MM.1S (cell line): ENCODE data around the gene KLHL2.

Source experiments
- DNase-seq: peaks from one replicate; pipeline ENCODE4 v3.0.0-alpha.2; 2015
- H2AFZ ChIP-seq: fragments of 300-600 bp; sonication (generic); 2 replicates; pipeline ENCODE4 v1.6.0; 2016; ENCODE audit warnings: antibody characterized with exemption, low read length
- H3F3A ChIP-seq: fragments of 300-600 bp; sonication (generic); 2 replicates; pipeline ENCODE4 v1.6.1; 2016; ENCODE audit warnings: mild to moderate bottlenecking, antibody characterized with exemption, low read length, moderate library complexity, mixed read lengths; ENCODE audit not compliant: insufficient read depth
- H3K27ac ChIP-seq: fragments of 300-600 bp; sonication (generic); 2 replicates; pipeline ENCODE4 v1.5.1; 2016; ENCODE audit warnings: mild to moderate bottlenecking, low read length
- H3K27me3 ChIP-seq: fragments of 300-600 bp; sonication (generic); replicated peaks from 2 replicates; pipeline ENCODE4 v1.6.0; 2016; ENCODE audit warnings: low read length; ENCODE audit not compliant: insufficient read depth
- H3K36me3 ChIP-seq: fragments of 300-600 bp; sonication (generic); replicated peaks from 2 replicates; pipeline ENCODE4 v1.6.1; 2016; ENCODE audit warnings: mild to moderate bottlenecking, low read length, mixed read lengths; ENCODE audit not compliant: insufficient read depth
- H3K4me1 ChIP-seq: fragments of 300-600 bp; sonication (generic); 2 replicates; pipeline ENCODE4 v1.6.1; 2016; ENCODE audit warnings: low read length, mixed read lengths
- H3K4me2 ChIP-seq: fragments of 300-600 bp; sonication (generic); 2 replicates; pipeline ENCODE4 v1.6.0; 2016; ENCODE audit warnings: low read depth, low read length
- H3K4me3 ChIP-seq: fragments of 300-600 bp; sonication (generic); 2 replicates; pipeline ENCODE4 v1.5.1; 2016; ENCODE audit warnings: low read length, mixed read lengths
- H3K79me2 ChIP-seq: fragments of 300-600 bp; sonication (generic); 2 replicates; pipeline ENCODE4 v1.6.1; 2016; ENCODE audit warnings: mixed run types, low read length, mixed read lengths
- H3K9ac ChIP-seq: fragments of 300-600 bp; sonication (generic); 2 replicates; pipeline ENCODE4 v1.6.1; 2016; ENCODE audit warnings: low read length, mixed read lengths
- H3K9me2 ChIP-seq: fragments of 300-600 bp; sonication (generic); replicated peaks from 2 replicates; pipeline ENCODE4 v1.6.1; 2016; ENCODE audit warnings: mild to moderate bottlenecking, low read length, mixed read lengths; ENCODE audit not compliant: insufficient read depth
- H3K9me3 ChIP-seq: fragments of 300-600 bp; sonication (generic); replicated peaks from 2 replicates; pipeline ENCODE4 v1.6.1; 2016; ENCODE audit warnings: mild to moderate bottlenecking, low read length, mixed read lengths; ENCODE audit not compliant: insufficient read depth
- H4K20me1 ChIP-seq: fragments of 300-600 bp; sonication (generic); 2 replicates; pipeline ENCODE4 v1.6.1; 2016; ENCODE audit warnings: mild to moderate bottlenecking, low read length, moderate library complexity, mixed read lengths; ENCODE audit not compliant: insufficient read depth
- EZH2 ChIP-seq: fragments of 300-600 bp; sonication (generic); optimal IDR thresholded peaks from 2 replicates; pipeline ENCODE3; 2017; ENCODE audit warnings: low read depth, mild to moderate bottlenecking, antibody characterized with exemption, low read length, mixed read lengths
- EZH2phosphoT487 ChIP-seq: fragments of 300-600 bp; sonication (generic); IDR thresholded peaks from 2 replicates; pipeline ENCODE4 v1.6.1; 2018; ENCODE audit warnings: antibody characterized with exemption, low read length
- TF ChIP-seq, protein P1 (sequence below): fragments of 300-600 bp; sonication (generic); IDR thresholded peaks from 2 replicates; pipeline ENCODE4 v1.5.1; 2016; ENCODE audit warnings: antibody characterized with exemption, low read length, mixed read lengths

Gene KLHL2

GRCh38 chr4:165308166-165308565 lies 100.8 kb downstream of the KLHL2 start:
- H3K9ac ChIP-seq = no peak overlapping the region
- 0 out of 2 replicates have a peak, but pooled peaks cover 7% of the 10 kb centered on the region for H4K20me1 ChIP-seq
- H3K9me2 ChIP-seq = no peaks in the 10 kb centered on the region
- H3K9me3 ChIP-seq = no peaks in the 10 kb centered on the region
- no peaks in the 10 kb centered on the region for H3K4me1 ChIP-seq
- H3K27ac ChIP-seq = no peak overlapping the region
- no peak overlapping the region for H2AFZ ChIP-seq
- no peaks in the 10 kb centered on the region for H3K27me3 ChIP-seq
- H3K4me2 ChIP-seq = no peak overlapping the region
- no peak for DNase-seq
- no peak for TF ChIP-seq EZH2phosphoT487
- TF ChIP-seq, protein P1, sequence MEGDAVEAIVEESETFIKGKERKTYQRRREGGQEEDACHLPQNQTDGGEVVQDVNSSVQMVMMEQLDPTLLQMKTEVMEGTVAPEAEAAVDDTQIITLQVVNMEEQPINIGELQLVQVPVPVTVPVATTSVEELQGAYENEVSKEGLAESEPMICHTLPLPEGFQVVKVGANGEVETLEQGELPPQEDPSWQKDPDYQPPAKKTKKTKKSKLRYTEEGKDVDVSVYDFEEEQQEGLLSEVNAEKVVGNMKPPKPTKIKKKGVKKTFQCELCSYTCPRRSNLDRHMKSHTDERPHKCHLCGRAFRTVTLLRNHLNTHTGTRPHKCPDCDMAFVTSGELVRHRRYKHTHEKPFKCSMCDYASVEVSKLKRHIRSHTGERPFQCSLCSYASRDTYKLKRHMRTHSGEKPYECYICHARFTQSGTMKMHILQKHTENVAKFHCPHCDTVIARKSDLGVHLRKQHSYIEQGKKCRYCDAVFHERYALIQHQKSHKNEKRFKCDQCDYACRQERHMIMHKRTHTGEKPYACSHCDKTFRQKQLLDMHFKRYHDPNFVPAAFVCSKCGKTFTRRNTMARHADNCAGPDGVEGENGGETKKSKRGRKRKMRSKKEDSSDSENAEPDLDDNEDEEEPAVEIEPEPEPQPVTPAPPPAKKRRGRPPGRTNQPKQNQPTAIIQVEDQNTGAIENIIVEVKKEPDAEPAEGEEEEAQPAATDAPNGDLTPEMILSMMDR = no peak
- TF ChIP-seq EZH2 = no peak
- H3K36me3 ChIP-seq = no peaks in the 10 kb centered on the region
- no peaks in the 10 kb centered on the region for H3F3A ChIP-seq
- H3K79me2 ChIP-seq = no peaks in the 10 kb centered on the region
- H3K4me3 ChIP-seq = no peak overlapping the region

GRCh38 chr4:165308606-165309005 lies 101.2 kb downstream of the KLHL2 start:
- H3K9me3 ChIP-seq = no peaks in the 10 kb centered on the region
- no peaks in the 10 kb centered on the region for H3K9me2 ChIP-seq
- no peak overlapping the region for H3K4me3 ChIP-seq
- H3K27ac ChIP-seq = no peak overlapping the region
- no peak overlapping the region for H3K9ac ChIP-seq
- TF ChIP-seq, protein P1 = no peak
- TF ChIP-seq EZH2phosphoT487 (no peak), EZH2 (no peak)
- H2AFZ ChIP-seq = no peak overlapping the region
- H3K36me3 ChIP-seq = no peaks in the 10 kb centered on the region
- no peaks in the 10 kb centered on the region for H3K79me2 ChIP-seq
- no peaks in the 10 kb centered on the region for H3K4me1 ChIP-seq
- H4K20me1 ChIP-seq = 0 out of 2 replicates have a peak, but pooled peaks cover 7% of the 10 kb centered on the region
- no peaks in the 10 kb centered on the region for H3F3A ChIP-seq
- DNase-seq = no peak
- no peak overlapping the region for H3K4me2 ChIP-seq
- no peaks in the 10 kb centered on the region for H3K27me3 ChIP-seq

DNA sequence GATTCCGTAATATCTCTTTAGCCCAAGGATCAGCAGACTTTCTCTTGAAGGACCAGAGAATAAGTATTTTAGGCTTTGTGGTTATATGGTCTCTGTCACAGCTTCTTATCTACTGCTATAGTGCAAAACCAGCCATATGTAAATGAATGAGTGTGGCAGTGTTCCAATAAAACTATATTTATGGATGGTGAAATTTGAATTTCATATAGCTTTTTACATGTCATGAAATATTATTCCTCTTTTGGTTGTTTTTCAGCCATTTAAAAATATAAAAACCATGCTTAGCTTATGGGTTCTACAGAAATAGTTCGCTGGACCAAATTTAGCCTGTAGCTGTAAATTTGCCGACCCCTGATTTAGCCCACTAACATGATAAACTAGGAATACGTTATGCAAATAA lies 102.1 kb downstream of the KLHL2 start:
- H2AFZ ChIP-seq = no peak overlapping the region
- no peak overlapping the region for H3K4me2 ChIP-seq
- DNase-seq = no peak
- TF ChIP-seq EZH2 (no peak), EZH2phosphoT487 (no peak)
- TF ChIP-seq, protein P1 = no peak
- H3K4me1 ChIP-seq = no peaks in the 10 kb centered on the region
- no peak overlapping the region for H3K9ac ChIP-seq
- H3K9me2 ChIP-seq = no peaks in the 10 kb centered on the region
- H3K36me3 ChIP-seq = no peaks in the 10 kb centered on the region
- H4K20me1 ChIP-seq = 0 out of 2 replicates have a peak, but pooled peaks cover 7% of the 10 kb centered on the region
- no peaks in the 10 kb centered on the region for H3K27me3 ChIP-seq
- H3K9me3 ChIP-seq = no peaks in the 10 kb centered on the region
- no peak overlapping the region for H3K27ac ChIP-seq
- H3F3A ChIP-seq = no peaks in the 10 kb centered on the region
- no peaks in the 10 kb centered on the region for H3K79me2 ChIP-seq
- no peak overlapping the region for H3K4me3 ChIP-seq
